ENCODE measurements around the gene EFNB1. TPM values are rescaled to one million over a fixed set of nuclear protein-coding genes. Genes with fewer than 3 reads are reported as not detected.
"Not testable (repeated sequence)": the region's sequence is repeated elsewhere in the genome, so short reads cannot be mapped to it uniquely, and the experiment has no call there.

EFNB1 gene
- 79.7 and 110 TPM in 2 replicates for total RNA-seq

DNA sequence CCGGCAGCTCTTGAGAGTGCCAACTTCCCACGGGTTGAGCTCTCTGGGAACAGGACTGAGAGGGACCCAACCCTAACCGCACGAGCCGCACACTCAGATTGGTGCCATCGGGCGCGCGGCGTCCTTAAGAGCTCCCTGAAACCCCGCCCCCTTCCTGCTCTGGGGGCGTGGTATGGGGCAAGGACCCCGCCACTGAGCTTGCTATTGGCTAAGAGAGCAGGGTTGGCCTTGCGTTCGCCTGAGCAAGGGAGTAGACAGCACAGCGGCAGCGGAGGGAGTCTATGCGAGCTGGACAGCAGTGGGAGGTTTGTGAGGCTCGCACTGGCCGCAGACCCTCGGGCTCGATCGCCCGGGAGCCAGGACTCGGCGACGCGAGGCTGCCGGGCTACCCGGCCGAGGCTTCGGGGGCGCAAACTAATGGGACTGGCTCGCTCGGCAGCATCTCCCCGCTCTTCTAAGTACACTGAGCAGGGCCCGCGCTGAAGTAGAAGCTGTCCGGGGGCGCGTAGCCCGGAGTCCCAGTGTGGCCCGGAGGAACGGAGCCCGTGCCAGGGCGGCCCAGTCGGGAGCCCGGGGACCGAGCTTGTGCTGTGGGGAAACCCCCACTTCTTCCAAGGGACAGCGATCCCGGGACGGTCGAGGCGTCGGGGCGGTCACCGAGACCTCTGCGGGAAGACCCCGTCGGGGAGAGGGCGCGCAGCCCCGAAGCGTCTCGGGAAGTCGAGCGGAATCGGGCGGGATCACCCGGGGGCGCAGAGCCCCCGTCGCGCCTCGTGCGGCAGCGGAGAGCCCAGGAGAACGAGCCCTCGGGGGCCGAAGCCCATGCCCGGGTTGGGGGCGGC lies at the start of gene EFNB1:
Gene EFNB1, plus strand, starts transcription at position 282 of the 842 bp plus-strand sequence. CDS start 756 bp downstream, outside the sequence.
- peak; percentile 88 for DNase-seq (ENCODE audit: low read depth)

- not testable (repeated sequence) for DNase-seq (ENCODE audit: low read depth)
Observed at GRCh38 chrX:68781295-68781694, 47.5 kb upstream of the EFNB1 start.

DNA sequence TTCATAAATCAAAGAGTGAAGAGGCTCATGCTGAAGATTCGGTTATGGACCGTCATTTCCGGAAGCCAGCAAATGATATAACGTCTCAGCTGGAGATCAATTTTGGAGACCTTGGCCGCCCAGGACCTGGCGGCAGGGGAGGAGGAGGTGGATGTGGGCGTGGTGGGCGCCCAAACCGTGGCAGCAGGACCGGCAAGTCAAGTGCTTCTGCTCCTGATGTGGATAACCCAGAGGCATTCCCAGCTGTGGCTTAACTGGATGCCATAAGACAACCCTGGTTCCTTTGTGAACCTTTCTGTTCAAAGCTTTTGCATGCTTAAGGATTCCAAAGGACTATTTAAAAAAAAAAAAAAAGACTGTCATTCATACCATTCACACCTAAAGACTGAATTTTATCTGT lies 44.0 kb upstream of the EFNB1 start:
- no peak for DNase-seq (ENCODE audit: low read depth)

DNA sequence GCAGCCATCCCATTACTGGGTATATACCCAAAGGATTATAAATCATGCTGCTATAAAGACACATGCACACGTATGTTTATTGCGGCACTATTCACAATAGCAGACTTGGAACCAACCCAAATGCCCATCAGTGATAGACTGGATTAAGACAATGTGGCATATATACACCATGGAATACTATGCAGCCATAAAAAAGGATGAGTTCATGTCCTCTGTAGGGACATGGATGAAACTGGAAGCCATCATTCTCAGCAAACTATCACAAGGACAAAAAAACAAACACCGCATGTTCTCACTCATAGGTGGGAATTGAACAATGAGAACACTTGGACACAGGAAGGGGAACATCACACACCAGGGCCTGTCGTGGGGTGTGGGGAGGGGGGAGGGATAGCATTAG lies 42.2 kb upstream of the EFNB1 start:
- DNase-seq (ENCODE audit: low read depth): not testable (repeated sequence)

DNA sequence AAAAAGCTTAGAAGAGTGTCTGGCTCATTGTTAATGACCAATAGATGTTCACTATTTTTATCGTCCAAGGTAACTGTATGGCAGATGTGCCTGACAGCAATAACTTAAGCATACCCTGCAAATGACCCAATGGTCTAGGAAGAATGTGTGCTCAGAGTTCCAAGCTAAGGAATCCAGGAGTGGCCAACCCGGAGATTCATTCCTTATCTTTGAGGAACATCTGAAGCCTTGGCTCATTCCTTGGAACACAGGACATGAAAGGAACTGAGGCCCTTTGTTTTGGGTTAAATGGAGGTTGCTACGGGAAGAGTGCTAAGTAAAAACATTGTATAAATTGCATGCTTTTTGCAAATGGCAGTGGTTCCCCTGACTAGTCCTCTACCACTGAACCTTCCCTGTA lies 38.9 kb upstream of the EFNB1 start:
- no peak for DNase-seq (ENCODE audit: low read depth)

GRCh38 chrX:68792083-68792482 lies 36.7 kb upstream of the EFNB1 start:
- DNase-seq (ENCODE audit: low read depth): no peak

DNA sequence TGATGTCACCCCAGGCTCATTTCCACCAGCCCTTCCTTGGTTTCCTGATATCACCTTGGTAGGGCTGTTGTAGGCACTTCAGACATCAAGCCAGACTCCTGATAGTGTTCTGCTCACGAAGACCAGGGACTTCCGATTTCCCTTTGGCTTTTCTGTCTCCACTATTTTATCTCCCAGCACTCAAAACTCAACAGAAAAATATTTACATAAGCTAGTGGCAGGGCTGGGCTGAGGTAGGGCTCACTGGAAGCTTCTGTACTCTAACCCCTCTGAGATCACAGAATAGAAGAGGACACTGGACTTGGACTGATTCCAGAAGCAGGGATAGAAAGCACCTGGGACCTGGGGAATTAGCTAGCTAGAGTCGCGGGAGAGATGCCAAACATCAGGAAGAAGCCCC lies 34.4 kb upstream of the EFNB1 start:
- DNase-seq (ENCODE audit: low read depth): no peak

DNA sequence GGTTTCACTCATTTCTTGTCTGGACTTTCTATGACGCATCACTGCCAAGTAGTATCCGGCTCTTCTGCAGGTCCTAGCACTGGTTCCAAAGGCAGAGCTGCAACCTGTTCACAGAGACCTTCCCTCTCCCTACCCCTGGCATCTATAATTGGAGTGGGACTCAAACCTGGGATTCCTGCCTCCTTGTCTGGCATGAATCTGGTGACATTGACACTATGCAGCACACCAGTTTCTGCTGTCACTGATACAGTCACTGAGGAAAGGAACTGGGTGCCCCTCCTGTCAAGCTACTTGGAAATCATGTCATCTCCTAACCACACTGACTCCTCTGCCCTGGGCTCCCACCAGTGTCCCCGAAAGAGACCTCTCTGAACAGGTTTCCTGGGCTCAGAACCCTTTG lies 33.1 kb upstream of the EFNB1 start:
- no peak for DNase-seq (ENCODE audit: low read depth)

GRCh38 chrX:68798400-68798799 lies 30.4 kb upstream of the EFNB1 start:
- DNase-seq (ENCODE audit: low read depth): not testable (repeated sequence)

GRCh38 chrX:68801737-68802290 lies 27.0 kb upstream of the EFNB1 start:
- no peak for DNase-seq (ENCODE audit: low read depth)

- DNase-seq (ENCODE audit: low read depth): peak; percentile 17
Observed at GRCh38 chrX:68807818-68808217, 21.0 kb upstream of the EFNB1 start.

DNA sequence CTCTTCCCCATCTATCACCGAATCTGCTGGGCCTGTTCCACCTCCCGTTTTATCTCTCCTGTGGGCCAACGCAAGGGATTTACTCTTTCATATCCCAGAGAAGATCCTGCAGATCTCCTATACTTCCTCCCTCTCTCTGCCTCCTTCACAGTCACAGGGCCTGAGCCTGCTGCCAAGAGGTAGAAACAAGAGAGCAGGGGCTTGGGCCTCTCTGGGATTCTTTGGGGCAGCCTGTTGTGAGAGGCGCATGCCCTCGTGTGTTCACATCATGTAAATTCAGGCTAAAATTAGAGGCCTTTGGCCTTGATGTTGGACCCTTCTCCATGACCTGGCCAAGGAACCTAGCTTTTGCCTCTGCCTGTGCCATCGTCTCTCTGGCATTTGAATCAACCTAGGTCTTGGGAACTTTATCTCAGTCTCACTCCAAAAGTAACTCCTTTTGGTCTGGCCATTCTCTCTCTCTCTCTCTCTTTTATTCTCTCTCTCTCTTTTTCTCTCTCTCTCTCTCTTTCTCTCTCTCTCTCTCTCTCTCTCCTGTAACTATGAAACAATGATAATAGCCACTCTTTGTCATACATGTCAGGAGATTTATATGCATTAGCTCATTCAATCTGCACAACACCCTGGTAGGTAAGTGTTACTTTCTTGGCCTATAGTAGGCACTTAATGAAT lies 20.0 kb upstream of the EFNB1 start:
- no peak for DNase-seq (ENCODE audit: low read depth)

GRCh38 chrX:68820476-68821110 lies 8.2 kb upstream of the EFNB1 start:
- DNase-seq (ENCODE audit: low read depth): no peak

DNA sequence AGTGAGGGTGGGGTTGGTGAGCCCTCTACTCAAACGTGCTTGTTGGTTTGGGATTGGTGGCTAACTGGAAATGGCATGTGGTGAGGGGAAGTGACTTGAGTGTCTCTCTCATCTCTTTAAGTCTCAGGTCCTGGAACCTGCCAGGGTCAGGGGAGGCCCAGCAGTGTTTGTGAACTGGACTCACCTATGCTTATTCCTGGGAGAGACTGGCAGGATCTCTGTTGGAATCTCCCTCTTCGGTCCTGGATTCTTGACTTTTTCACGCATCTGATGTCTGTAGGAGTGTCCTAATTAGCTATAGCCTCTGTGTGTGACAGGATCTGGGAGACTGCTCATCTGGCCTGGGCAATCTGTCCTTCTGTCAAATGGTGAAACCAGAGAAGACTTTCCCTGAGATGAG lies 7.2 kb upstream of the EFNB1 start:
- DNase-seq (ENCODE audit: low read depth): no peak

DNA sequence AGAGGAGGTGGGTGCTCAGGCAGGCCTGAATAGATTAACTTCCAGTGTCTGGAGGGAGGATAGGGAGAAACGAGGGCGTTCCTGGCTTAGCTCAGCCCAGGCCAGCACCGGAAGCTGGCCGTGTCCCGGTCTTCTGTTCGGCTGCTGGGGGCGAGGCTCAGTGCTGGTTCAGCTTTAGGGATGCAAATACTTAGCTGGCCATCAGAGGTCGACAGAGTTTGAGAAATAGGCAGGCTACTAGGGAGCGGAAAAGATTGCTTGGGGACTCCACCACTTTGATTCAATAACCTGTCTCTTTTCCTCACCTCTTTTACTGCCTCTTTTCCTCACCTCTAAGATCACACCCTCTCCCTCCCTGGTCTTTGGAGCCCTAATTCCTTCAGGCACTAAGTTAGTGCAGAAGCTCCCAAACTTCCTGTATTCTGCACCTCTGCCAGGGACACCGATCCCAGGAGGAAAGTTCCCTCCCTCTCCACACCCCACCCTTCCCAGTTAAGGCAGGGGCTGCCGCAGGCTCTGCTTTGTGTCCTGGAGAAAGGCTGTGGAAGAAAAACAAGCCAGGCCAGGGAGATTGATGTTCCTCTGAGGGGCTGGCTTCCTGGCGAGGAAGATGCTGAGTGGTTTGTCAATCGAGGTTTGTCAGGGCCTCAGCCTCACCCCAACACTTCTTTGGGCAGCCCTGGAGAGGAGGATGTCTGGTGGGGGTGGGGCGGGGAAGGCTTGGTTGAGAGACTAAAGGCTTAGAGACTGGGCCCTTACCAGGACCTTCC lies 6.0 kb upstream of the EFNB1 start:
- DNase-seq (ENCODE audit: low read depth): peak; percentile 25

DNA sequence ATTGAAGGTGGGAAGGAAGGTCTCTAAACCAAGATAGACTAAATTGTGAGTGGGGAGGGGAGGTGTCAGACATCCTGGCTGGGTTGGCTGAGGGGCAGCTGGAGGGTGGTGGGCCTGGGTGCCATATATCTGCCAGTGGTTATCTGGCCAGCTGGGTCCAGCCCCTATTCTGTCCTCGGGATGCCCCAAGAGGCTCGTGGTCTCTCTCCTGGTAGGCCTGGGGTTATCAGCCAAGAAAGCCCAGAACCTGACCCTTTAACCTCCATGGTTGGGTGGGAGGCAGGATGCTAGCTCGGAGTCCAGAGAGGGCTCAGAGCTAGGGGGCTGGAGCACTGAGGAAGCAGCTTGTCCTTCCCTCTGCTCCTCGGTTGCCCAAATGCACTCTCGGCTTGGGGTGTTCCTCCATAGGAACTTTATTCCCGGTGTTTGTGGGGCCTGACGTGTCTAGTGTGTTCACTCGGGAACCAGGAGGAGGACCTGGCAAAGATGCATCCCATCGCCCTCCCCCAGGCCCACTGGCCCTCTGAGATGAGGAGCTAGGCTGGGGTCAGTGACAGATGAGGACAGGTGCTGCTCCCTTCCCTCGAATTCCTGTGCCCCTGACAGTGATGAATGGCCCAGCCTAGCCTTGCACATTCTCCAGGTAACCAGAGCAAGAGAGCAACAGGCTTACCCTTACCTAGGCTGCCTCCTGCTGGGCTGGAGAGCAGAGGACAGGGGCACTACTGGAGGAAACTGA lies 5.2 kb upstream of the EFNB1 start:
- no peak for DNase-seq (ENCODE audit: low read depth)

DNA sequence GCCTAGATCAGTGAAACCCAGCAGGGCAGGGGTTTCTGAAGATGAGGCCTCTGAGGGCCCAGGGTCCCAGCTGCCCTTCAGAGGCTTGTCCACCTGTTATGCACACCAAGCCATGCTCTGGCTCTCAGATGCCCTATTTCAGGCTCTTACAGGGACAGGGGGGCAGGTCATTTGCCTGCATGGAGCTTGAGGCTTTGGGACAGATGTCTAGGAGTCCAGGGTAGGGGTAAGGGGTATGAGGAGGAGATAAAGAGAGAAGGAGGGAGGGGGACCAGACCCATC lies 4.7 kb upstream of the EFNB1 start:
- DNase-seq (ENCODE audit: low read depth): no peak

DNA sequence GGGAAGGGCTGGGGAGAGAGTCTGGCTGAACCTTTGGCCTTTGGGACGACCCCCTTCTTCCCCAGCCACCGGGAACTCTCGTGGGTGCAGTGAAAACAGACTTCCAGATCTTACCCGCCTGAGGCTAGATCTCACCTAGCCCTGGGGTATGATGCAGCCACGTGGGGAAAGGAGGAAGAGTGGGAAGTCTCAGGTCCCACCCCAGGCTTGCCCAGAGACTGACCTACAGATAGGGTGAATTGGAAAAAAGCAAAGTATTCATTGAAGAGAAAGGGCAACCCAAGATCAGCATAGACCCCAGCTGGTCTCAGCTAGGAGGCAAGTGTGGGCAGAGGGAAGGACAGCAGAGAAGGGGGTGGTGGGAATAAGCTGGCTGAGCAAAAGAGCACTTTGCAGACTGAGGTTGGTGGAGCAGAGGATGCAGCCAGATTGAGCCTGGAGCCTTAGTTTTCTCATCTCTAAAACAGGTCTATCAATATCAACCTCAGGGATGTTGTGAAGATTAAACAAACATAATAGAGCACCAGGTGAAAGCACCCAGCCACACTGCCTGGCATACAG lies 4.2 kb upstream of the EFNB1 start:
- DNase-seq (ENCODE audit: low read depth): no peak

DNA sequence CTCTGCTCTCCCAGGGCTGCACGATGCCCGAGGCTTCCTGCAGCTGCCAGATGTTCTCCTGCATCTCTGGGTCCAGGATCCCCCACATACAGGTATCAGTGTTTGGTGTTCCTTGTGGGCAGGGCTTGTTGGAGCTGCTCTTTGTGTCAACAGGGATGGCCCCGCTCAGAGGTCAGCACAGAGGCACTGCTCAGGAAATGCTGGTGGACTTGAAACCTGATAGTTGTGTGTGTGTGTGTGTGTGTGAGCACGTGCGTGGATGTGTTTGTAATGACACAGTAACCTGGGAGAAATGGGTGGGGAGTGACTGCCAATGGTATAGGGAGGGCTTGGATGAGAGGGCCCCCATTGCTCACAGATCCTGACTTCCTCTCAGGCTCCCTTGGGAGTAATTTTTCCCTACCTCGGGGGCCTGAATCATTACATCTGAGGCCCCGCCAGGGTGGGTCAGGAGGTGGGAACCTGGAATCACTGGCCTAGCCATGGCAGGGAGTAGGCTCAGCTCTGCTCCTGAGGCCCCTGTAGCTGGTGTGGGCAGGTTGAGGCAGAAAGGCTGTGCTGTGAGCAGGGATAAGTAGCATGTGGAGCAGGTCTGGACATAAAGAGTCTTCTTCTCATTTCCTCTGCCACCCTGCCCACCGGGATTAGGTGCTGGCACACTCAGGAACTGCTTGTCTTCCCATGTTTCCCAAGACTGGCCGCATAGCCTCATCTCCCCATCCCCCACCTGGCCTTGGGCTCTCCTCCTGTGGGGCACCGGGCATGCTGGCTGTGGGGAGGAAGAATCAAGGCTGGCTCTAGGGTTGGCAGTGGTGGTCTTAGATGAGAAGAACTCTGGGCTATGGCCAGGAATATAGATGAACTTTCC lies 2.5 kb upstream of the EFNB1 start:
- no peak for DNase-seq (ENCODE audit: low read depth)

- no peak for DNase-seq (ENCODE audit: low read depth)
Observed at GRCh38 chrX:68827256-68827655, 1.6 kb upstream of the EFNB1 start.

All from renal cortical epithelial cell (primary cell).